Tibial nerve (tissue), 3 donors: Measurements from ENCODE around the gene MTMR3.

Experiments
- CTCF ChIP-seq, 5 experiments: fragments of 200-600 bp in 3 of 5; fragments of 450-650 bp in 2 of 5; sonication (generic) in 3 of 5; IDR thresholded peaks; one replicate each; pipeline ENCODE4 v1.5.1; 2016 to 2019; ENCODE audit warnings: antibody characterized with exemption in 5 of 5, mild to moderate bottlenecking in 3 of 5, moderate library complexity in 2 of 5
- POLR2A ChIP-seq, 2 donors: fragments of 450-650 bp; IDR thresholded peaks; one replicate each; pipeline ENCODE4 v1.6.1; 2017; ENCODE audit warnings: antibody characterized with exemption in 2 of 2, mild to moderate bottlenecking in 2 of 2, moderate library complexity in 2 of 2

- TF ChIP-seq POLR2A (IDR thresholded peaks at IDR 0.05) (no peak), CTCF (IDR thresholded peaks at IDR 0.05) (no peak)
Measured at GRCh38 chr22:29838599-29838956, 44.4 kb upstream of the MTMR3 start.
